ENCODE data around the gene ADNP2.

Gene ADNP2

DNA sequence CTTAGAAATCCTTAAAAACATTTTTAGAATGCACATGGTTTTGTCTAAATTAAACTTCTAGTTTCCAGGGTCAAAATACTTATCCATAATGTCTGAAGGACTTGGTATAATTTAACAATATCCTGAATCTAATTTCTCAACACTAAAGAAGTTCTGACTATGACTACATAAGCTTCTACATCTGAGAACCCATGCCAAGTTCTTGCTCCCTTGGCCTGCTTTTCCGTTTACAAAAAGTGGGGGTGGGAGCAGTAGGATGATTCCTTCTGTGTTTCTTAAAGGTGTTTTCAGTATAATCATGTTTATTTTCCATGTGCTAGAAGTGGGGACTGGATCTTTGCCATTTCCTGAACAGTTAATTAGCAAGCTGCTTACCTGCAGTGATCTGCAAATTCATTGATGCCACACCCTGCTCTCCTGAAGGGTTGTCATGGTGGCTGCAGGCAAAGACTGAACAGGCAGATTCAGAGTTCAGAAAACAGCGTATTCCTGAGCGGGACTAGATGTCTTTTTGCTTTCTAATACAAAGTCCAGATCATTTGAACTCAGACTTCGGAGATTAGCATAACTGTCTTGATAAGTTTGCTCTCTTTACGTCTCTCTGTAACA is 36.2 kb downstream of the ADNP2 start:
- Histone ChIP-seq H3K4me2 (no peak overlapping the region), H3K27me3 (peaks cover 29 to 53% (median 50%) of the 10 kb centered on the region in 11 experiments), H3K27ac (no peak overlapping the region), H3K4me1 (peaks cover 12 to 26% (median 18%) of the 10 kb centered on the region in 10 experiments; a peak in 18 of 20 replicates), H3K9ac (no peak overlapping the region), H3K9me3 (replicated peaks in 1 of 11) (no peaks in the 10 kb centered on the region), H3K4me3 (no peak overlapping the region), H3K36me3 (peaks cover 0 to 9% (median 4%) of the 10 kb centered on the region in 11 experiments; a peak in 6 of 22 replicates), H4K20me1 (peaks cover 0 to 23% (median 5%) of the 10 kb centered on the region in 11 experiments; a peak in 7 of 22 replicates)
- no peak for TF ChIP-seq Cebpa-rat (IDR thresholded peaks at IDR 0.05)

GRCh38 chr18:80147037-80147417 is 38.0 kb downstream of the ADNP2 start:
- Histone ChIP-seq H3K36me3 (peaks cover 0 to 5% (median 0%) of the 10 kb centered on the region in 11 experiments; a peak in 1 of 22 replicates), H3K9ac (peak overlapping the region; percentile 2 to 68 (median 49); a peak in 13 of 22 replicates), H3K4me3 (peak overlapping the region; percentile 54 to 69 (median 60)), H3K27me3 (peaks cover 29 to 53% (median 50%) of the 10 kb centered on the region in 11 experiments), H3K27ac (peak overlapping the region in 1 of 11 experiments; percentile 46; a peak in 2 of 22 replicates), H3K9me3 (replicated peaks in 1 of 11) (no peaks in the 10 kb centered on the region), H3K4me1 (peaks cover 12 to 26% (median 18%) of the 10 kb centered on the region in 10 experiments; a peak in 18 of 20 replicates), H3K4me2 (peak overlapping the region; percentile 67 to 95 (median 87)), H4K20me1 (peaks cover 0 to 19% (median 1%) of the 10 kb centered on the region in 11 experiments; a peak in 6 of 22 replicates)
- no peak for TF ChIP-seq Cebpa-rat (IDR thresholded peaks at IDR 0.05)

- peak overlapping the region; percentile 16 to 68 (median 49); a peak in 15 of 22 replicates for H3K9ac ChIP-seq
- peaks cover 0 to 19% (median 0%) of the 10 kb centered on the region in 11 experiments; a peak in 5 of 22 replicates for H4K20me1 ChIP-seq
- peak overlapping the region; percentile 54 to 69 (median 60) for H3K4me3 ChIP-seq
- no peaks in the 10 kb centered on the region for H3K9me3 ChIP-seq (replicated peaks in 1 of 11)
- H3K36me3 ChIP-seq = peaks cover 0 to 1% (median 0%) of the 10 kb centered on the region in 11 experiments; a peak in 1 of 22 replicates
- H3K4me1 ChIP-seq = peaks cover 12 to 26% (median 18%) of the 10 kb centered on the region in 10 experiments; a peak in 18 of 20 replicates
- H3K27me3 ChIP-seq = peaks cover 29 to 53% (median 50%) of the 10 kb centered on the region in 11 experiments
- peak overlapping the region in 1 of 11 experiments; percentile 46; a peak in 2 of 22 replicates for H3K27ac ChIP-seq
- peak overlapping the region; percentile 67 to 95 (median 87) for H3K4me2 ChIP-seq
- TF ChIP-seq Cebpa-rat (IDR thresholded peaks at IDR 0.05) = no peak
Measured at GRCh38 chr18:80147418-80148325, 38.6 kb downstream of the ADNP2 start.

GRCh38 chr18:80148326-80149199 is 39.5 kb downstream of the ADNP2 start:
- H3K27me3 ChIP-seq = peaks cover 29 to 53% (median 50%) of the 10 kb centered on the region in 11 experiments
- H3K4me3 ChIP-seq = peak overlapping the region; percentile 54 to 69 (median 60); a peak in 19 of 20 replicates
- no peak for TF ChIP-seq Cebpa-rat (IDR thresholded peaks at IDR 0.05)
- peaks cover 12 to 26% (median 18%) of the 10 kb centered on the region in 10 experiments; a peak in 18 of 20 replicates for H3K4me1 ChIP-seq
- peaks cover 0 to 15% (median 0%) of the 10 kb centered on the region in 11 experiments; a peak in 5 of 22 replicates for H4K20me1 ChIP-seq
- no peaks in the 10 kb centered on the region for H3K9me3 ChIP-seq (replicated peaks in 1 of 11)
- peak overlapping the region in 1 of 11 experiments; percentile 46; a peak in 1 of 22 replicates for H3K27ac ChIP-seq
- H3K36me3 ChIP-seq = no peaks in the 10 kb centered on the region
- peak overlapping the region; percentile 67 to 95 (median 87) for H3K4me2 ChIP-seq
- peak overlapping the region in 3 of 11 experiments; percentile 13 to 56 (median 16); a peak in 3 of 22 replicates for H3K9ac ChIP-seq

- Histone ChIP-seq H3K4me2 (no peak overlapping the region), H4K20me1 (peaks cover 0 to 15% (median 0%) of the 10 kb centered on the region in 11 experiments; a peak in 4 of 22 replicates), H3K4me3 (no peak overlapping the region), H3K9me3 (replicated peaks in 1 of 11) (no peaks in the 10 kb centered on the region), H3K9ac (no peak overlapping the region), H3K4me1 (peaks cover 12 to 26% (median 17%) of the 10 kb centered on the region in 10 experiments; a peak in 18 of 20 replicates), H3K27me3 (peaks cover 29 to 49% (median 46%) of the 10 kb centered on the region in 11 experiments), H3K36me3 (no peaks in the 10 kb centered on the region), H3K27ac (no peak overlapping the region)
- TF ChIP-seq Cebpa-rat (IDR thresholded peaks at IDR 0.05) = no peak
Measured at GRCh38 chr18:80149667-80150066, 40.6 kb downstream of the ADNP2 start.

DNA sequence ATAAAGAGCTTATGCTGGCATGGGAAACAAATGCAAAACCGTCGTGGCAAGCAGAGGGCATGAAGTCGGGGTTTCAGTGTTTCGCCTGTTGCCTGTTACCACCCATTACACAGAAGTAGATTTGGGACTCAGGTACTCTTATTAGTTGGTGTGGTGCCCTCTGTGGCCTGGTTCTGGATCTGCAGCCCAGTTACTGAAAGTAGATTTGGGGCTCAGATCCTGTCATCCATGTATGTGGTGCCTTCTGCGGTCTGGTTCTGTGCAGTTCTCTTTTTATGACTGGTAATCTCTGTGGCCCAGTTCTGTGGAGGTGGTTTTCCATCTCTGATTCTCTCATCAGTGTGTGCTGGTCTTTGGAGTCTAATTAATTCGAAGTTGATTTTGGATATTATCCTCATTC is 45.2 kb downstream of the ADNP2 start:
- Histone ChIP-seq H3K36me3 (no peaks in the 10 kb centered on the region), H3K4me2 (no peak overlapping the region), H3K4me3 (no peak overlapping the region), H3K4me1 (peaks cover 0 to 9% (median 5%) of the 10 kb centered on the region in 10 experiments; a peak in 16 of 20 replicates), H3K27me3 (peaks cover 0 to 3% (median under 1%) of the 10 kb centered on the region in 11 experiments; a peak in 8 of 22 replicates), H3K9me3 (replicated peaks in 1 of 11) (no peaks in the 10 kb centered on the region), H4K20me1 (peaks cover 0 to 4% (median 0%) of the 10 kb centered on the region in 11 experiments; a peak in 1 of 22 replicates), H3K27ac (no peak overlapping the region), H3K9ac (no peak overlapping the region)
- TF ChIP-seq Cebpa-rat (IDR thresholded peaks at IDR 0.05) = no peak

GRCh38 chr18:80157708-80158343 is 48.8 kb downstream of the ADNP2 start:
- Histone ChIP-seq H3K4me3 (no peak overlapping the region), H3K27me3 (no peaks in the 10 kb centered on the region), H3K4me2 (no peak overlapping the region), H3K36me3 (no peaks in the 10 kb centered on the region; a peak in 2 of 22 replicates), H3K4me1 (peaks cover 10 to 37% (median 31%) of the 10 kb centered on the region in 10 experiments; a peak in 19 of 20 replicates), H3K9me3 (replicated peaks in 1 of 11) (peaks cover under 1 to 5% (median 3%) of the 10 kb centered on the region in 11 experiments; a peak in 11 of 22 replicates), H3K9ac (no peak overlapping the region), H4K20me1 (peaks cover 0 to 25% (median 0%) of the 10 kb centered on the region in 11 experiments; a peak in 8 of 22 replicates), H3K27ac (no peak overlapping the region)
- no peak for TF ChIP-seq Cebpa-rat (IDR thresholded peaks at IDR 0.05)
